ENCODE results near the gene MAP2K3. TPM values are rescaled to one million over a fixed set of nuclear protein-coding genes. Genes with fewer than 3 reads are reported as not detected.

Gene MAP2K3
- total RNA-seq, 1 donor from 2014 or later: 38.0 TPM

- no peak for TF ChIP-seq CTCF (IDR thresholded peaks at IDR 0.05; ENCODE audit: partially characterized antibody, unreplicated experiment)
- Mint-ChIP-seq H3K4me3 (ENCODE audit: unreplicated experiment) (peak overlapping the region; percentile 52), H3K36me3 (ENCODE audit: unreplicated experiment) (no peaks in the 10 kb centered on the region), H3K4me1 (ENCODE audit: low read depth, unreplicated experiment) (peaks cover 26% of the 10 kb centered on the region), H3K27ac (ENCODE audit: unreplicated experiment) (no peak overlapping the region), H3K27me3 (ENCODE audit: unreplicated experiment) (peaks cover 18% of the 10 kb centered on the region), H3K9me3 (ENCODE audit: unreplicated experiment) (peaks cover 29% of the 10 kb centered on the region)
- no peak for DNase-seq
Observed at GRCh38 chr17:21282231-21282630, 2.3 kb upstream of the MAP2K3 start.

GRCh38 chr17:21282850-21283249 is 1.7 kb upstream of the MAP2K3 start:
- H3K27ac Mint-ChIP-seq (ENCODE audit: unreplicated experiment): no peak overlapping the region
- H3K4me3 Mint-ChIP-seq (ENCODE audit: unreplicated experiment): peak overlapping the region; percentile 79
- H3K27me3 Mint-ChIP-seq (ENCODE audit: unreplicated experiment): peaks cover 15% of the 10 kb centered on the region

GRCh38 chr17:21283482-21284318 is 811 bp upstream of the MAP2K3 start:
- Mint-ChIP-seq H3K9me3 (ENCODE audit: unreplicated experiment) (peaks cover 29% of the 10 kb centered on the region), H3K27me3 (ENCODE audit: unreplicated experiment) (peaks cover 15% of the 10 kb centered on the region), H3K4me1 (ENCODE audit: low read depth, unreplicated experiment) (peaks cover 26% of the 10 kb centered on the region)

More at GRCh38 chr17:21282850-21283249, 1.7 kb upstream of the MAP2K3 start:
- no peak for DNase-seq
- Mint-ChIP-seq H3K4me1 (ENCODE audit: low read depth, unreplicated experiment) (peaks cover 26% of the 10 kb centered on the region), H3K36me3 (ENCODE audit: unreplicated experiment) (no peaks in the 10 kb centered on the region), H3K9me3 (ENCODE audit: unreplicated experiment) (peaks cover 29% of the 10 kb centered on the region)
- TF ChIP-seq CTCF (IDR thresholded peaks at IDR 0.05; ENCODE audit: partially characterized antibody, unreplicated experiment): no peak

GRCh38 chr17:21285164-21286065 is 904 bp downstream of the MAP2K3 start:
- Mint-ChIP-seq H3K36me3 (ENCODE audit: unreplicated experiment) (no peaks in the 10 kb centered on the region), H3K27ac (ENCODE audit: unreplicated experiment) (peak overlapping the region; percentile 77), H3K4me3 (ENCODE audit: unreplicated experiment) (peak overlapping the region; percentile 91), H3K27me3 (ENCODE audit: unreplicated experiment) (peaks cover 15% of the 10 kb centered on the region), H3K4me1 (ENCODE audit: low read depth, unreplicated experiment) (peaks cover 26% of the 10 kb centered on the region), H3K9me3 (ENCODE audit: unreplicated experiment) (peaks cover 17% of the 10 kb centered on the region)
- no peak for TF ChIP-seq CTCF (IDR thresholded peaks at IDR 0.05; ENCODE audit: partially characterized antibody, unreplicated experiment)
- no peak for DNase-seq

More at GRCh38 chr17:21283482-21284318, 811 bp upstream of the MAP2K3 start:
- DNase-seq: peak; percentile 66
- H3K4me3 Mint-ChIP-seq (ENCODE audit: unreplicated experiment): peak overlapping the region; percentile 79
- H3K27ac Mint-ChIP-seq (ENCODE audit: unreplicated experiment): peak overlapping the region; percentile 72
- TF ChIP-seq CTCF (IDR thresholded peaks at IDR 0.05; ENCODE audit: partially characterized antibody, unreplicated experiment): no peak
- H3K36me3 Mint-ChIP-seq (ENCODE audit: unreplicated experiment): no peaks in the 10 kb centered on the region

Data from glutamatergic neuron (in vitro differentiated cells).